ENCODE measurements around the gene LSM14B. TPM values are rescaled to one million over a fixed set of nuclear protein-coding genes. Genes with fewer than 3 reads are reported as not detected.

Gene LSM14B
- total RNA-seq, 1 experiment from 2014 or later, result 82.4 TPM

GRCh38 chr20:62147125-62147524 lies 24.9 kb downstream of the LSM14B start:
- Histone ChIP-seq H3K79me1 (ENCODE audit: insufficient read depth, low read depth, low read length, poor library complexity, severe bottlenecking) (peaks cover 15% of the 10 kb centered on the region), H2BK12ac (ENCODE audit: insufficient read length, low read depth, low read length) (no peak overlapping the region), H2BK120ac (ENCODE audit: low read depth, low read length, poor library complexity, severe bottlenecking) (no peak overlapping the region), H3K4me2 (ENCODE audit: insufficient read depth, insufficient read length, low read length) (no peak overlapping the region), H3K9ac (ENCODE audit: extremely low read depth, insufficient read length, low read length) (no peak overlapping the region), H2BK5ac (ENCODE audit: insufficient read length, low read length) (no peak overlapping the region), H2AK5ac (ENCODE audit: insufficient read length, low read length) (no peak overlapping the region), H4K5ac (ENCODE audit: insufficient read length, low read depth, low read length) (no peak overlapping the region), H3K14ac (ENCODE audit: insufficient read depth, low read length) (no peak overlapping the region), H3K79me2 (ENCODE audit: insufficient read depth, low read length) (peaks cover 61% of the 10 kb centered on the region), H3K9me3 (ENCODE audit: control insufficient read depth, low read depth, low read length) (no peaks in the 10 kb centered on the region), H2BK15ac (ENCODE audit: low read depth, low read length) (no peak overlapping the region), H2BK20ac (ENCODE audit: low read depth, low read length, poor library complexity, severe bottlenecking) (no peak overlapping the region), H4K20me1 (ENCODE audit: control insufficient read depth, insufficient read depth, insufficient read length) (no peaks in the 10 kb centered on the region), H3T11ph (ENCODE audit: low read length) (no peak overlapping the region), H3K56ac (ENCODE audit: insufficient read length, low read depth, low read length) (no peak overlapping the region), H3K18ac (ENCODE audit: insufficient read length, low read depth, low read length) (no peak overlapping the region), H3K23ac (ENCODE audit: insufficient read length, low read depth, low read length) (no peak overlapping the region), H4K91ac (ENCODE audit: insufficient read length, low read depth, low read length) (no peak overlapping the region), H3K27me3 (ENCODE audit: insufficient read depth, low read length) (no peaks in the 10 kb centered on the region), H3K4ac (ENCODE audit: low read depth, low read length) (no peak overlapping the region), H2AFZ (ENCODE audit: low read length) (no peak overlapping the region), H3K27ac (ENCODE audit: insufficient read length, low read depth, low read length) (no peak overlapping the region), H3K23me2 (ENCODE audit: insufficient read length, low read depth, low read length, poor library complexity, severe bottlenecking) (peaks cover 3% of the 10 kb centered on the region), H4K8ac (replicated peaks; ENCODE audit: insufficient read length, low read depth, low read length) (no peak overlapping the region), H3K4me1 (ENCODE audit: insufficient read depth, low read length) (peaks cover 9% of the 10 kb centered on the region; the same call in 1 of the 2 replicates)
- H3K27ac Mint-ChIP-seq, result peak overlapping the region in 2 of 3 experiments; percentile 46 to 81; a peak in 1 of 7 replicates
- TF ChIP-seq, protein P1, sequence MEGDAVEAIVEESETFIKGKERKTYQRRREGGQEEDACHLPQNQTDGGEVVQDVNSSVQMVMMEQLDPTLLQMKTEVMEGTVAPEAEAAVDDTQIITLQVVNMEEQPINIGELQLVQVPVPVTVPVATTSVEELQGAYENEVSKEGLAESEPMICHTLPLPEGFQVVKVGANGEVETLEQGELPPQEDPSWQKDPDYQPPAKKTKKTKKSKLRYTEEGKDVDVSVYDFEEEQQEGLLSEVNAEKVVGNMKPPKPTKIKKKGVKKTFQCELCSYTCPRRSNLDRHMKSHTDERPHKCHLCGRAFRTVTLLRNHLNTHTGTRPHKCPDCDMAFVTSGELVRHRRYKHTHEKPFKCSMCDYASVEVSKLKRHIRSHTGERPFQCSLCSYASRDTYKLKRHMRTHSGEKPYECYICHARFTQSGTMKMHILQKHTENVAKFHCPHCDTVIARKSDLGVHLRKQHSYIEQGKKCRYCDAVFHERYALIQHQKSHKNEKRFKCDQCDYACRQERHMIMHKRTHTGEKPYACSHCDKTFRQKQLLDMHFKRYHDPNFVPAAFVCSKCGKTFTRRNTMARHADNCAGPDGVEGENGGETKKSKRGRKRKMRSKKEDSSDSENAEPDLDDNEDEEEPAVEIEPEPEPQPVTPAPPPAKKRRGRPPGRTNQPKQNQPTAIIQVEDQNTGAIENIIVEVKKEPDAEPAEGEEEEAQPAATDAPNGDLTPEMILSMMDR (conservative IDR thresholded peaks at IDR 0.05), result no peak
- H3K27me3 Mint-ChIP-seq (ENCODE audit: low read depth), result no peaks in the 10 kb centered on the region
- no CpG with 5 or more reads among the region's 6 CpGs for WGBS (ENCODE audit: extremely low coverage, insufficient read length, low lambda C conversion rate)
- no peaks in the 10 kb centered on the region; a peak in 1 of 5 replicates for H3K9me3 Mint-ChIP-seq
- H3K4me1 Mint-ChIP-seq, result peaks cover 36 to 37% of the 10 kb centered on the region in 2 experiments
- H3K36me3 Mint-ChIP-seq (ENCODE audit: insufficient read depth in 1 of 3, low read depth in 3 of 3), result peaks cover 12 to 20% (median 16%) of the 10 kb centered on the region in 3 experiments
- no peak for DNase-seq
- peak overlapping the region in 1 of 2 experiments; percentile 64; a peak in 2 of 5 replicates for H3K4me3 Mint-ChIP-seq

Data from H9 (cell line).